ENCODE measurements around the gene ECE1.

ECE1 gene

DNA sequence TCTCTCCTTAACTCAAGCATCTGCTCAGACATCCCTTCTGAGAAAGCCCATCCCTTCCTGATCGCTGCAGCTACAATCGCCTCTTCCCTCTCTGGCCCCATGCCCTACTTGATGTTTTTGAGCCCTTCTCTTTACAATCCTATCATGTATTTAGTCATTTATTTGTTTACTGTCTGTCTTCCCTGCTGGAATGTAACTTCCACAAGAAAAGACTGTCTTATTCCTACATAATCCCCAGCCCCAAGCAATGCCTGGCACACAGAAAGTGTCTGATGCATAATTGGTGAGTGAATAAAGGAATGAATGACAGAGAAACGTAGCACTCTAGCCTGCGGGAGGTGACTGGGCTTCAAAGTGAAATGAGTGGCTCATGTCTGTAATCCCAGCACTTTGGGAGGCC is 25.4 kb downstream of the ECE1 start:
- no peak for DNase-seq (ENCODE audit: low read depth in 1 of 2, low spot score in 1 of 2)
- no peak for TF ChIP-seq POLR2AphosphoS5 (IDR thresholded peaks at IDR 0.05; ENCODE audit: low read depth)
- no peak for TF ChIP-seq GABPA (IDR thresholded peaks at IDR 0.05; ENCODE audit: low read depth)
- TF ChIP-seq, protein P1, sequence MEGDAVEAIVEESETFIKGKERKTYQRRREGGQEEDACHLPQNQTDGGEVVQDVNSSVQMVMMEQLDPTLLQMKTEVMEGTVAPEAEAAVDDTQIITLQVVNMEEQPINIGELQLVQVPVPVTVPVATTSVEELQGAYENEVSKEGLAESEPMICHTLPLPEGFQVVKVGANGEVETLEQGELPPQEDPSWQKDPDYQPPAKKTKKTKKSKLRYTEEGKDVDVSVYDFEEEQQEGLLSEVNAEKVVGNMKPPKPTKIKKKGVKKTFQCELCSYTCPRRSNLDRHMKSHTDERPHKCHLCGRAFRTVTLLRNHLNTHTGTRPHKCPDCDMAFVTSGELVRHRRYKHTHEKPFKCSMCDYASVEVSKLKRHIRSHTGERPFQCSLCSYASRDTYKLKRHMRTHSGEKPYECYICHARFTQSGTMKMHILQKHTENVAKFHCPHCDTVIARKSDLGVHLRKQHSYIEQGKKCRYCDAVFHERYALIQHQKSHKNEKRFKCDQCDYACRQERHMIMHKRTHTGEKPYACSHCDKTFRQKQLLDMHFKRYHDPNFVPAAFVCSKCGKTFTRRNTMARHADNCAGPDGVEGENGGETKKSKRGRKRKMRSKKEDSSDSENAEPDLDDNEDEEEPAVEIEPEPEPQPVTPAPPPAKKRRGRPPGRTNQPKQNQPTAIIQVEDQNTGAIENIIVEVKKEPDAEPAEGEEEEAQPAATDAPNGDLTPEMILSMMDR (IDR thresholded peaks at IDR 0.05; ENCODE audit: insufficient read depth, low read length), result no peak
- TF ChIP-seq, protein P2, sequence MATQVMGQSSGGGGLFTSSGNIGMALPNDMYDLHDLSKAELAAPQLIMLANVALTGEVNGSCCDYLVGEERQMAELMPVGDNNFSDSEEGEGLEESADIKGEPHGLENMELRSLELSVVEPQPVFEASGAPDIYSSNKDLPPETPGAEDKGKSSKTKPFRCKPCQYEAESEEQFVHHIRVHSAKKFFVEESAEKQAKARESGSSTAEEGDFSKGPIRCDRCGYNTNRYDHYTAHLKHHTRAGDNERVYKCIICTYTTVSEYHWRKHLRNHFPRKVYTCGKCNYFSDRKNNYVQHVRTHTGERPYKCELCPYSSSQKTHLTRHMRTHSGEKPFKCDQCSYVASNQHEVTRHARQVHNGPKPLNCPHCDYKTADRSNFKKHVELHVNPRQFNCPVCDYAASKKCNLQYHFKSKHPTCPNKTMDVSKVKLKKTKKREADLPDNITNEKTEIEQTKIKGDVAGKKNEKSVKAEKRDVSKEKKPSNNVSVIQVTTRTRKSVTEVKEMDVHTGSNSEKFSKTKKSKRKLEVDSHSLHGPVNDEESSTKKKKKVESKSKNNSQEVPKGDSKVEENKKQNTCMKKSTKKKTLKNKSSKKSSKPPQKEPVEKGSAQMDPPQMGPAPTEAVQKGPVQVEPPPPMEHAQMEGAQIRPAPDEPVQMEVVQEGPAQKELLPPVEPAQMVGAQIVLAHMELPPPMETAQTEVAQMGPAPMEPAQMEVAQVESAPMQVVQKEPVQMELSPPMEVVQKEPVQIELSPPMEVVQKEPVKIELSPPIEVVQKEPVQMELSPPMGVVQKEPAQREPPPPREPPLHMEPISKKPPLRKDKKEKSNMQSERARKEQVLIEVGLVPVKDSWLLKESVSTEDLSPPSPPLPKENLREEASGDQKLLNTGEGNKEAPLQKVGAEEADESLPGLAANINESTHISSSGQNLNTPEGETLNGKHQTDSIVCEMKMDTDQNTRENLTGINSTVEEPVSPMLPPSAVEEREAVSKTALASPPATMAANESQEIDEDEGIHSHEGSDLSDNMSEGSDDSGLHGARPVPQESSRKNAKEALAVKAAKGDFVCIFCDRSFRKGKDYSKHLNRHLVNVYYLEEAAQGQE (IDR thresholded peaks at IDR 0.05; ENCODE audit: insufficient replicate concordance, low read depth), result no peak
- TF ChIP-seq SPI1 (IDR thresholded peaks at IDR 0.05; ENCODE audit: borderline replicate concordance, low read depth), result no peak
- H3K27me3 ChIP-seq (ENCODE audit: insufficient read depth, poor library complexity, severe bottlenecking), result peaks cover 2% of the 10 kb centered on the region
- H3K27ac ChIP-seq (replicated peaks), result no peak overlapping the region
- H3K4me3 ChIP-seq (replicated peaks; ENCODE audit: insufficient read depth, low read length), result no peak overlapping the region

DNA sequence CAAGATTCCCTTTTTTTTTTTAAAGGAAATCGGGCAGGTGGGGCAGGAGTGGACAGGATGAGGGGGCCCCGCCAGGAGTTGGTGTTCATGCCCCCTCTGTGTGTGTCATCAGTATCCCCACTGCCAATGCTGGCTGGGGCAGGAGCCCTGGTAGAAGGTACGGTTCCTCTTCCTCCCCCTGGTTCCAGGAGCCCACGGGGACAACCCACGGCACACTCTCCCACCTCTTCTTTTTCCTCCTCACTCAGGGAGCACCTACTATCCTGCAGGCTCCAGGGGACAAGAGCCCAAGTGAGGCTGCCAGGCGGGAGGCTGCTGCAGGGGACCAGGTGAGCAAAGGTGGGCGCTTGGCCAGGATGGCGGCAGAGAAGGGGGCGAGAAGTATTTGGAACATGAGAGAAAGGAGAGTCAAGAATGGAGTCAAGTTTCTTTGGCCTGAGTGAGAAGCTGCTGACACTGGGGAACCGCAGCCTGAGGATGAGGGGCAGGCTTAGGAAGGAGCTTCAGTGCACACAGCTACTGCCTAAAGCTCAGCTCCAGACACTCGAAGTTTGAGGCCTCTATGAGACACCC is 26.5 kb downstream of the ECE1 start:
- H3K4me3 ChIP-seq (replicated peaks; ENCODE audit: insufficient read depth, low read length), result no peak overlapping the region
- TF ChIP-seq POLR2AphosphoS5 (IDR thresholded peaks at IDR 0.05; ENCODE audit: low read depth) (no peak), SPI1 (IDR thresholded peaks at IDR 0.05; ENCODE audit: borderline replicate concordance, low read depth) (no peak), GABPA (IDR thresholded peaks at IDR 0.05; ENCODE audit: low read depth) (no peak)
- TF ChIP-seq, protein P2 (IDR thresholded peaks at IDR 0.05; ENCODE audit: insufficient replicate concordance, low read depth), result no peak
- TF ChIP-seq, protein P1 (IDR thresholded peaks at IDR 0.05; ENCODE audit: insufficient read depth, low read length), result no peak
- no peak for DNase-seq (ENCODE audit: low read depth in 1 of 2, low spot score in 1 of 2)
- H3K27ac ChIP-seq (replicated peaks), result no peak overlapping the region
- H3K27me3 ChIP-seq (ENCODE audit: insufficient read depth, poor library complexity, severe bottlenecking), result peaks cover 2% of the 10 kb centered on the region

DNA sequence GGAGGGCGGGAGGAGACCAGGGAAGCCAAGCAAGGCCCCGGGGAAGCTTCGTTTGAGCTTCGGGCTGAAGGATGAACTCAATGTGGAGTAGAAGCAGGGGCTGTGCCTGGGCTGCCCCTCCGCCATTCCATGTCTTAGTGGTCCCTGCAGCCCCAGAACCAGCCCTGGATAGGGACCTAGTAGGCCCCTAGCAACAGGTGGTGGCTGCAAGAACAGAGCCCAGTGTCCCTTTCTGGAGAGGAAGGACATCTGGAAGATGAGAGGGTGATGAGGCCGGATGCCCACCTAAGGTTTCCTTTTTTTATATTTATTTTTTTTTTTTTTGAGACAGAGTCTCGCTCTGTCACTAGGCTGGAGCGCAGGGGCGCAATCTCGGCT is 27.2 kb downstream of the ECE1 start:
- no peak for DNase-seq (ENCODE audit: low read depth in 1 of 2, low spot score in 1 of 2)
- Histone ChIP-seq H3K4me3 (replicated peaks; ENCODE audit: insufficient read depth, low read length) (no peak overlapping the region), H3K27me3 (ENCODE audit: insufficient read depth, poor library complexity, severe bottlenecking) (peaks cover 2% of the 10 kb centered on the region), H3K27ac (replicated peaks) (no peak overlapping the region)
- TF ChIP-seq, protein P2 (IDR thresholded peaks at IDR 0.05; ENCODE audit: insufficient replicate concordance, low read depth), result no peak
- TF ChIP-seq POLR2AphosphoS5 (IDR thresholded peaks at IDR 0.05; ENCODE audit: low read depth), result no peak
- TF ChIP-seq, protein P1 (IDR thresholded peaks at IDR 0.05; ENCODE audit: insufficient read depth, low read length), result no peak
- no peak for TF ChIP-seq GABPA (IDR thresholded peaks at IDR 0.05; ENCODE audit: low read depth)
- no peak for TF ChIP-seq SPI1 (IDR thresholded peaks at IDR 0.05; ENCODE audit: borderline replicate concordance, low read depth)

Measured in HL-60 (cell line).